ENCODE data around the gene WDR31. TPM values are rescaled to one million over a fixed set of nuclear protein-coding genes. Genes with fewer than 3 reads are reported as not detected.

Gene WDR31
- total RNA-seq, 1 donor from 2014 or later = 1.6 TPM

DNA sequence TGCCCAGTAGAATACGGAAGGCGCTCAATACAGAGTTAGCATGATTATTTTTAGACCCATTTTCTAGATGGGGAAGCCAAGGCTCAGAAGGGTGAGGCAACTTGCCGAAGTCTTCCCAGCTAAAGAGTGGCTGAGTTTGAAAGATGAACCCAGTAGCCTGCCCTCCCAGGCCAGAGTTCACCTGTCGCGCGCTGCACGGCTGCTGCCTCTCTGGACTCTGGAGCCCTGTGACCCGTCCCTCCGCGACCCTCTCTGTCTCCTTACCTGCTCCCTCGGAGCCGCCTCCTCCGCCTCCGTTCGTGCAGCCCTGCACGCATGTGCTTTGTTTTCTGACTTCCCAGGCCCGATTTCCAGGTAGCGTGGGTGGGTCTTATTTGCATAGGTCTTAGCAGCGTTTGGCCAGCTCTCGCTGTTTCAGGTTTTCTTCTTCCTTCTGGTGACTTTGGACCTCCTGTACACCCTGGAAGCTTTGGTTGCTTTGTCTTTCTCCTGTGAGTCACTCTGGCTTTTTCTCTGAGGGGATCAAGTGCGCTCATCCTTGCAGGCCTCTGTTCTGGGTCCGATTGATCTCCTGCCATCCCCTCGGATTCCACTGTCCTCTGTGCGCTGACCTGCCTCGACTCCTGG lies 37.2 kb downstream of the WDR31 start, which contains the start of gene RNF183:
Gene RNF183 (minus strand): TSS at position 585 of the 627 bp plus-strand sequence. CDS start 5,192 bp downstream, outside the sequence.
- H3K36me3 ChIP-seq (ENCODE audit: control insufficient read depth, insufficient read depth, low read length) = no peaks in the 10 kb centered on the region
- FAIRE-seq (no peak), DNase-seq (ENCODE audit: low read depth) (peak; percentile 3)
- TF ChIP-seq, protein P1, sequence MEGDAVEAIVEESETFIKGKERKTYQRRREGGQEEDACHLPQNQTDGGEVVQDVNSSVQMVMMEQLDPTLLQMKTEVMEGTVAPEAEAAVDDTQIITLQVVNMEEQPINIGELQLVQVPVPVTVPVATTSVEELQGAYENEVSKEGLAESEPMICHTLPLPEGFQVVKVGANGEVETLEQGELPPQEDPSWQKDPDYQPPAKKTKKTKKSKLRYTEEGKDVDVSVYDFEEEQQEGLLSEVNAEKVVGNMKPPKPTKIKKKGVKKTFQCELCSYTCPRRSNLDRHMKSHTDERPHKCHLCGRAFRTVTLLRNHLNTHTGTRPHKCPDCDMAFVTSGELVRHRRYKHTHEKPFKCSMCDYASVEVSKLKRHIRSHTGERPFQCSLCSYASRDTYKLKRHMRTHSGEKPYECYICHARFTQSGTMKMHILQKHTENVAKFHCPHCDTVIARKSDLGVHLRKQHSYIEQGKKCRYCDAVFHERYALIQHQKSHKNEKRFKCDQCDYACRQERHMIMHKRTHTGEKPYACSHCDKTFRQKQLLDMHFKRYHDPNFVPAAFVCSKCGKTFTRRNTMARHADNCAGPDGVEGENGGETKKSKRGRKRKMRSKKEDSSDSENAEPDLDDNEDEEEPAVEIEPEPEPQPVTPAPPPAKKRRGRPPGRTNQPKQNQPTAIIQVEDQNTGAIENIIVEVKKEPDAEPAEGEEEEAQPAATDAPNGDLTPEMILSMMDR (IDR thresholded peaks at IDR 0.05; ENCODE audit: insufficient read depth, low read length, severe bottlenecking) = no peak
- H3K4me3 ChIP-seq (ENCODE audit: low read depth, low read length) = no peak within 1 kb of the TSS
- no peaks in the 10 kb centered on the region for H3K27me3 ChIP-seq (ENCODE audit: control insufficient read depth, insufficient read depth, low read length)

DNA sequence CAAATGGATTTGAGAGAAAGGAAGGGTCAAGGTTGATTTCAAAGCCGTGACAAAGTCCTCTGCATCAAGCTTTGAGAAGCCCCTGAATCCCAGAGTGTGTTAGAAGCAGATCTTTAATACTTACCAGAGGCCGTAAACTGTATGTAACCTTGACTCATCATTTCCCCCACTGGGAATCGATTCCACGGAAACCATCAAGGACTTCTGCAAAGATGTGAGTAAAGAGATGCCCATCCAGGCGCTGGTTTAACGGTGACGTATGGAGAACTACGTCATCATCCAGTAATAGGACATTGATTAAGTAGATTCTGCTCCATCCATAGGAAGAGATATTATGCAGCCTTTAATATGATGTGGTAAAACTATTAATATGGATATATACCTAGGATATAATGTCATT lies 38.5 kb downstream of the WDR31 start:
- no peak for DNase-seq (ENCODE audit: low read depth)
- TF ChIP-seq, protein P1 (IDR thresholded peaks at IDR 0.05; ENCODE audit: insufficient read depth, low read length, severe bottlenecking) = no peak
- H3K27me3 ChIP-seq (ENCODE audit: control insufficient read depth, insufficient read depth, low read length) = no peaks in the 10 kb centered on the region
- H3K36me3 ChIP-seq (ENCODE audit: control insufficient read depth, insufficient read depth, low read length) = no peaks in the 10 kb centered on the region
- FAIRE-seq = no peak
- no peak overlapping the region for H3K4me3 ChIP-seq (ENCODE audit: low read depth, low read length)

DNA sequence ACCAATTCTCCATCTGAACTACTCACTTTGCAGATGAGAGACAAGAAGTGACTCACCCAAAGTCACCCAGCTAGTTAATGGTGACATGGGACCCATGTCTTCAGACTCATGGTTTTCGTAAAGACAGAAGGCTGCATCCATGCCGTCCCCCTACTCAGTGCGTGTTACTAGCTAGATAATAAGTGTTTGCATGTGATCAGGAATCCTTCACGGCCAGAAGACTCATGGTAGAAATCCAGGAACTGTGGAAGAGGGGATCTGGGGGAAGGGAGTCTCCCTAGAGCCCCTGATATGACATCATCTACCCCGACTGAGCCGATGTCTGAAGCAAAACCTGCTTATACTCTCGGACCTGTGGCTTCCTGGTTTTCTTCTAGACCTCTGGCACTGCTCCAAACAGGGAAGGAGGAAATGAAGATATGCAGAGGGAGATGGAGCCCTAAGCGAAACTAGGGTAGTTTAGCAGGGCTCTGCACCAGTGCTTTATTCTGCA lies 40.2 kb downstream of the WDR31 start:
- Histone ChIP-seq H3K4me3 (ENCODE audit: low read depth, low read length) (no peak overlapping the region), H3K36me3 (ENCODE audit: control insufficient read depth, insufficient read depth, low read length) (no peaks in the 10 kb centered on the region), H3K27me3 (ENCODE audit: control insufficient read depth, insufficient read depth, low read length) (no peaks in the 10 kb centered on the region)
- DNase-seq (ENCODE audit: low read depth) (no peak), FAIRE-seq (no peak)
- TF ChIP-seq, protein P1 (IDR thresholded peaks at IDR 0.05; ENCODE audit: insufficient read depth, low read length, severe bottlenecking) = no peak

DNA sequence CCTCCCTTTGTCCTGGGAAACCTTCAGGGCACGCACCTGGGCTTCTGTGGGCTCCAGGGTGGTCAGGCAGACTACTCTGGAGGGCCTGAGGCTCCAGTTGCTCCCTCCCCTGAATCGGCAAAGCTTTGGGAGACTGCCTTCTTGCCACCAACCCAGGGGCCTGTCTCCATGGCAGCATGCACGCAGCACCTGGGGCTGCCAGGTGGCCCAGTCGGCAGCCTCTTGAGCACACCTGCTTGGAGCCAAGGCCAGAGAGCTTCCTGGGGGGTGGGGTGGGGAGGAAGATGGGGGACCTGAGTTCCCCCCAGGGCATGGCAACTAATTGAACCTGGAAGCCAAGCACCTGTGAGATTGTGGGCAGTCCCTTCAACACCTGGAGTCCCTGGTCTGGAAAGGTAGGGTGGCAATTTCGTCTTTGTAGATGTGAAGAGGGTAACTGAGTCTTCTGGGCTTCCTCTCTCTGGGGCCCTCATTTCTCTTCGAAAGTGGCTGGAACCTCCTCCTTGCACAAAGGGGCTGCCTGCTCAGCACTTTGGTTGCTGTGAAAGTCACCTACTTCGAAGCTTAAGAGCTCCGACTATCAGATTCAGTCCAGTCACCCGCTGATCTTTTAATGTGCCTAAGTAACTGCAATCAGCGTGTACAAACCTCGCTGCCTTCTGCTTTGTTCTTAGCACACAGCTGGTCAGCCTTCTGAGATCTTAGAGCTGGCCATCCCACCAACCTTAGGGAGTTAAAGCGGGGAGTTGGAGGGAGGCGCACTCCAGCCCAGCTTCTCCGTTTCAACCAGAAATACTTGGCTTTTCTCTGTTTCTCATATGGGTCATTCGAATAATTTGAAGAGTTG lies 40.9 kb downstream of the WDR31 start:
- TF ChIP-seq, protein P1 (IDR thresholded peaks at IDR 0.05; ENCODE audit: insufficient read depth, low read length, severe bottlenecking) = no peak
- FAIRE-seq (no peak), DNase-seq (ENCODE audit: low read depth) (no peak)
- Histone ChIP-seq H3K27me3 (ENCODE audit: control insufficient read depth, insufficient read depth, low read length) (no peaks in the 10 kb centered on the region), H3K36me3 (ENCODE audit: control insufficient read depth, insufficient read depth, low read length) (no peaks in the 10 kb centered on the region), H3K4me3 (ENCODE audit: low read depth, low read length) (no peak overlapping the region)

DNA sequence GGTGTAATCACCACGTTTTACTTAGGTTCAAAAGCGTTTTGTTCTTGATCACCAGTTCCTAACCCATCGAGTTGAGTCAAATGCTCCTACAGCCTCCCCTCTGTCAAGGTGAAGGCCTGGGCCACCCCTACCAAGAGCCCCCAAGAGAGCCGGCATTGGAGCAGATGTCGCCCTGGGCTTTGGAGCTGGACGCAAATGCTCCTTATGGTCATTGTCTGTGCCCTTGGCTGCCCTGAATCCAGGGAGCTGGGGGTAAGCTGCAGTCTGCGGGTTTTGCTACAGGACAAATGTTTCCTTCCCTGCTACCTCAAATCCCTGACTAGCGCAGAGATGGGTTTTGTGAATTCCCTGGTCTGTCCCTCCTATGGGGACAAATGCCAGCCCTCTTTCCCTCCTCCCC lies 41.8 kb downstream of the WDR31 start:
- H3K36me3 ChIP-seq (ENCODE audit: control insufficient read depth, insufficient read depth, low read length) = peaks cover under 1% of the 10 kb centered on the region
- H3K4me3 ChIP-seq (ENCODE audit: low read depth, low read length) = no peak overlapping the region
- no peak for FAIRE-seq
- TF ChIP-seq, protein P1 (IDR thresholded peaks at IDR 0.05; ENCODE audit: insufficient read depth, low read length, severe bottlenecking) = no peak
- no peak for DNase-seq (ENCODE audit: low read depth)
- no peaks in the 10 kb centered on the region for H3K27me3 ChIP-seq (ENCODE audit: control insufficient read depth, insufficient read depth, low read length)
